ENCODE results near the gene KIAA1328. TPM values are rescaled to one million over a fixed set of nuclear protein-coding genes. Genes with fewer than 3 reads are reported as not detected.

Gene KIAA1328
- total and polyA plus RNA-seq, 9 of the 15 experiments (the other 6 are each of a cell fraction or from before 2014, with no cell fraction given) = 4.0 to 8.6 (median 7.4) TPM

DNA sequence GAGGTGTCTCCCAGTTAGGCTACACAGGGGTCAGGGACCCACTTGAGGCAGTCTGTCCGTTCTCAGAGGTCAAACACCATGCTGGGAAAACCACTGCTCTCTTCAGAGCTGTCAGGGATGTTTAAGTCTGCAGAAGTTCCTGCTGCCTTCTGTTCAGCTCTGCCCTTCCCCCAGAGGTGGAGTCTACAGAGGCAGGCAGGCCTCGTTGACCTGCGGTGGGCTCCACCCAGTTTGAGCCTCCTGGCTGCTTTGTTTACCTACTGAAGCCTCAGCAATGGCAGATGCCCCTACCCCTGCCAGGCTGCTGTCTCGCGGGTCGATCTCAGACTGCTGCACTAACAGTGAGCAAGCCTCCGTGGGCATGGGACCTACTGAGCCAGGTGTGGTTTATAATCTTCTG is 390.3 kb downstream of the KIAA1328 start (continued):
- TF ChIP-seq, protein P1, sequence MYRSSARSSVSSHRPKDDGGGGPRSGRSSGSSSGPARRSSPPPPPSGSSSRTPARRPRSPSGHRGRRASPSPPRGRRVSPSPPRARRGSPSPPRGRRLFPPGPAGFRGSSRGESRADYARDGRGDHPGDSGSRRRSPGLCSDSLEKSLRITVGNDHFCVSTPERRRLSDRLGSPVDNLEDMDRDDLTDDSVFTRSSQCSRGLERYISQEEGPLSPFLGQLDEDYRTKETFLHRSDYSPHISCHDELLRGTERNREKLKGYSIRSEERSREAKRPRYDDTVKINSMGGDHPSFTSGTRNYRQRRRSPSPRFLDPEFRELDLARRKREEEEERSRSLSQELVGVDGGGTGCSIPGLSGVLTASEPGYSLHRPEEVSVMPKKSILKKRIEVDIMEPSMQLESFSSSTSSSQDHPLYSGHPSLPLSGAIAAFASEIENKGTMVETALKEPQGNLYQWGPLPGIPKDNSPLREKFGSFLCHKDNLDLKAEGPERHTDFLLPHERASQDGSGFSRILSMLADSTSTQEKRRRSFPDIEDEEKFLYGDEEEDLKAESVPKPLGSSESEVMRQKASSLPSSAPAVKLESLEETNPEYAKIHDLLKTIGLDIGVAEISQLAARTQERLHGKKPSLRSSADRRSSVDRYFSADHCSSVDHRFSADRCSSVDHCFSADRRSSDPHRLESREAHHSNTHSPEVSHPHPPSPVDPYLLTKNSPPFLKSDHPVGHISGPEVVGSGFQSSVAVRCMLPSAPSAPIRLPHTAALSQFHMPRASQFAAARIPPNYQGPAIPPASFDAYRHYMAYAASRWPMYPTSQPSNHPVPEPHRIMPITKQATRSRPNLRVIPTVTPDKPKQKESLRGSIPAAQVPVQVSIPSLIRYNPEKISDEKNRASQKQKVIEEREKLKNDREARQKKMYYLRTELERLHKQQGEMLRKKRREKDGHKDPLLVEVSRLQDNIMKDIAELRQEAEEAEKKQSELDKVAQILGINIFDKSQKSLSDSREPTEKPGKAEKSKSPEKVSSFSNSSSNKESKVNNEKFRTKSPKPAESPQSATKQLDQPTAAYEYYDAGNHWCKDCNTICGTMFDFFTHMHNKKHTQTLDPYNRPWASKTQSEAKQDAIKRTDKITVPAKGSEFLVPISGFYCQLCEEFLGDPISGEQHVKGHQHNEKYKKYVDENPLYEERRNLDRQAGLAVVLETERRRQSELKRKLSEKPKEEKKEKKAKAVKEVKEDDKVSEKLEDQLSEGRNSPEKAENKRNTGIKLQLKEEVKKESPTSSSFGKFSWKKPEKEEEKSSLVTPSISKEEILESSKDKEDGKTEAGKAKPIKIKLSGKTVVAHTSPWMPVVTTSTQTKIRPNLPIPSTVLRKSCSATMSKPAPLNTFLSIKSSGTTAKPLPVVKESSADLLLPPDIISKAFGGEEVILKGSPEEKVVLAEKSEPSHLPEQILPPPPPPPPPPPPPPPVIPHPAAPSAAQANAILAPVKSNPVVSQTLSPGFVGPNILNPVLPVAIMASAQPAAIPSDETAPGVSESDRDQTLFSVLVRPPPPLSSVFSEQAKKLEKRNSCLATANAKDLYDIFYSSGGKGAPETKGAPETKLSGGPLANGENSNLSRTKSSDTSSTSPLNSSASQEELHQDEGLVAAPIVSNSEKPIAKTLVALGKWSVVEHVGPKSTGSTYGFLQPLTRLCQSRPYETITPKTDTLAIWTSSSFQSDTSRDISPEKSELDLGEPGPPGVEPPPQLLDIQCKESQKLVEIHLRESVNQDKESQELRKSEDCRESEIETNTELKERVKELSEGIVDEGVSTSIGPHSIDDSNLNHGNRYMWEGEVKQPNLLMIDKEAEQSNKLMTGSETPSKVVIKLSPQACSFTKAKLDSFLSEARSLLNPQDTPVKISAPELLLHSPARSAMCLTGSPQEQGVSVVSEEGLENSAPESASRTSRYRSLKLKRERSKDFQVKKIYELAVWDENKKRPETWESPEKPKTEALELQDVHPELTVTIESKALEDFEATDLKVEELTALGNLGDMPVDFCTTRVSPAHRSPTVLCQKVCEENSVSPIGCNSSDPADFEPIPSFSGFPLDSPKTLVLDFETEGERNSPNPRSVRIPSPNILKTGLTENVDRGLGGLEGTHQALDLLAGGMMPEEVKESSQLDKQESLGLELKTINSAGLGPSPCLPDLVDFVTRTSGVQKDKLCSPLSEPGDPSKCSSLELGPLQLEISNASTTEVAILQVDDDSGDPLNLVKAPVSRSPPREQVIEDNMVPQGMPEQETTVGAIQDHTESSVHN (IDR thresholded peaks at IDR 0.05; ENCODE audit: borderline replicate concordance in 1 of 2, low read depth in 1 of 2) = no peak
- no peak for TF ChIP-seq ERF (CRISPR knock-in tag; IDR thresholded peaks at IDR 0.05)
- no peak for TF ChIP-seq CREM (IDR thresholded peaks at IDR 0.05; ENCODE audit: low read depth)
- TF ChIP-seq XRCC3 (IDR thresholded peaks at IDR 0.05) = no peak
- no peak for TF ChIP-seq JUNB (CRISPR knock-in tag; conservative IDR thresholded peaks at IDR 0.05)
- no peak for TF ChIP-seq ZEB2 (IDR thresholded peaks at IDR 0.05)
- TF ChIP-seq ZNF764 (CRISPR knock-in tag; IDR thresholded peaks at IDR 0.05; ENCODE audit: low read depth) = no peak
- no peak for TF ChIP-seq ETS2 (tag; IDR thresholded peaks at IDR 0.05; ENCODE audit: borderline replicate concordance, poor library complexity, severe bottlenecking)
- TF ChIP-seq, protein P2, sequence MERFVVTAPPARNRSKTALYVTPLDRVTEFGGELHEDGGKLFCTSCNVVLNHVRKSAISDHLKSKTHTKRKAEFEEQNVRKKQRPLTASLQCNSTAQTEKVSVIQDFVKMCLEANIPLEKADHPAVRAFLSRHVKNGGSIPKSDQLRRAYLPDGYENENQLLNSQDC (CRISPR knock-in tag; IDR thresholded peaks at IDR 0.05) = no peak

Measured in K562 (cell line).